ENCODE data around the gene PDE4D.
A peak's percentile ranks its signal among the peaks of the same experiment; 100 is the strongest.

PDE4D gene

GRCh38 chr5:59188419-59189225 is 704.9 kb downstream of the PDE4D start:
- peak; percentile 72 for DNase-seq

- no peak for DNase-seq
These were observed 705.7 kb downstream of the PDE4D start for GRCh38 chr5:59187857-59188256.

GRCh38 chr5:59186623-59187022 is 706.9 kb downstream of the PDE4D start:
- DNase-seq = no peak

- no peak for DNase-seq
These were observed 707.7 kb downstream of the PDE4D start for GRCh38 chr5:59185757-59186385.

- DNase-seq = no peak
These were observed 708.8 kb downstream of the PDE4D start for GRCh38 chr5:59184769-59185168.

- DNase-seq = no peak
These were observed 710.8 kb downstream of the PDE4D start for GRCh38 chr5:59182760-59183159.

- DNase-seq = no peak
These were observed 713.0 kb downstream of the PDE4D start for GRCh38 chr5:59180515-59180914.

GRCh38 chr5:59179704-59180103 is 713.8 kb downstream of the PDE4D start:
- DNase-seq = no peak

GRCh38 chr5:59178482-59178881 is 715.0 kb downstream of the PDE4D start:
- no peak for DNase-seq

- no peak for DNase-seq
These were observed 715.5 kb downstream of the PDE4D start for GRCh38 chr5:59178071-59178470.

GRCh38 chr5:59177644-59178043 is 715.9 kb downstream of the PDE4D start:
- no peak for DNase-seq

- peak; percentile 69 for DNase-seq
These were observed 719.2 kb downstream of the PDE4D start for GRCh38 chr5:59174248-59174844.

GRCh38 chr5:59173578-59173977 is 719.9 kb downstream of the PDE4D start:
- DNase-seq = no peak

GRCh38 chr5:59171131-59171530 is 722.4 kb downstream of the PDE4D start:
- no peak for DNase-seq

- DNase-seq = no peak
These were observed 723.8 kb downstream of the PDE4D start for GRCh38 chr5:59169768-59170150.

- DNase-seq = no peak
These were observed 724.3 kb downstream of the PDE4D start for GRCh38 chr5:59169081-59169767.

GRCh38 chr5:59168067-59168466 is 725.5 kb downstream of the PDE4D start:
- no peak for DNase-seq

GRCh38 chr5:59164041-59164830 is 729.3 kb downstream of the PDE4D start:
- DNase-seq = no peak

GRCh38 chr5:59161221-59162105 is 732.1 kb downstream of the PDE4D start:
- DNase-seq = peak; percentile 18

GRCh38 chr5:59158637-59159391 is 734.7 kb downstream of the PDE4D start:
- DNase-seq = no peak

- no peak for DNase-seq
These were observed 735.4 kb downstream of the PDE4D start for GRCh38 chr5:59158165-59158564.

Measured in CD4-positive, alpha-beta T cell treated with Interleukin-10 for 1 hour (primary cell).